HG02623 (cell line): ENCODE results near the gene WIPI1.
A peak's percentile ranks its signal among the peaks of the same experiment; 100 is the strongest.
"Not testable (repeated sequence)": the region's sequence is repeated elsewhere in the genome, so short reads cannot be mapped to it uniquely, and the experiment has no call there.

Experiments used
- ATAC-seq: cut with Tn5 transposase; IDR thresholded peaks from one replicate; pipeline ENCODE4 v1.9.1; 2021; ENCODE audit warnings: moderate library complexity; ENCODE audit not compliant: unreplicated experiment

WIPI1 gene, protein sequence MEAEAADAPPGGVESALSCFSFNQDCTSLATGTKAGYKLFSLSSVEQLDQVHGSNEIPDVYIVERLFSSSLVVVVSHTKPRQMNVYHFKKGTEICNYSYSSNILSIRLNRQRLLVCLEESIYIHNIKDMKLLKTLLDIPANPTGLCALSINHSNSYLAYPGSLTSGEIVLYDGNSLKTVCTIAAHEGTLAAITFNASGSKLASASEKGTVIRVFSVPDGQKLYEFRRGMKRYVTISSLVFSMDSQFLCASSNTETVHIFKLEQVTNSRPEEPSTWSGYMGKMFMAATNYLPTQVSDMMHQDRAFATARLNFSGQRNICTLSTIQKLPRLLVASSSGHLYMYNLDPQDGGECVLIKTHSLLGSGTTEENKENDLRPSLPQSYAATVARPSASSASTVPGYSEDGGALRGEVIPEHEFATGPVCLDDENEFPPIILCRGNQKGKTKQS

DNA sequence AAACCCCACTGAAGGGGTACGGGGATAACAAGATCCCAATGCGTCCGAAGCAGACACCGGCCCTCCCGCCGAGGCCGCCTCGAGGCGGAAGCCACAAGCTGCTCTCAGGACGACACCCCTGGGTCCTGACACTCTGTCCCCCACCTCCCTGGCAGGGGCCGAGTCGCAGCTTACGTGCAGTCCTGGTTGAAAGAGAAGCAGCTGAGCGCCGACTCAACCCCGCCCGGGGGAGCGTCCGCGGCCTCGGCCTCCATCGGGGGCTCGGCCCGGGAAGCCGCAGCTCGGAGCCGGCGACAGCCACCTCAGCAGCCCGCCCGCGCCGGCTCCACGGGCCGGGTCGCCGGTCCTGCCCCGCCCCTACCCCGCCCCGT, at the start of gene WIPI1:
TSS of gene WIPI1 (minus strand) at position 329 of the 371 bp plus-strand sequence. CDS start at position 254, 75 bp downstream.
- ATAC-seq = peak; percentile 21

DNA sequence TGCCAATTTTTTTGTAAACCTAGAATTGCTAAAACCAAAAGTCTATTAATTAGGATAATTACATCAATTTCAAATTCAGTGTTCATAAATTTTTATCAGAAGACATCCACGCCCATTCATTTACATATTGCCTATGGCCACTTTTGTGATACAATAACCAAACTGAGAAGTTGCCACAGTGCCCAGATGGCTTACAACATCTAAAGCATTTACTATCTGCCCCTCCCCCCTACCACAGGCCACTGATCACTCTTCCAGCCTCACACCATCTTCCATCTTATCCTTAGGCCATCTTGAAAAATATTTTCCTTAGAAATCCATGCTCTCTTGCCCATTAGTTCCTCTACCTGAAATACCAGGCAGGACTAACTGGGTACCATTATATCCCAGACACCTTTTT, 48.7 kb upstream of the WIPI1 start:
- ATAC-seq = no peak

DNA sequence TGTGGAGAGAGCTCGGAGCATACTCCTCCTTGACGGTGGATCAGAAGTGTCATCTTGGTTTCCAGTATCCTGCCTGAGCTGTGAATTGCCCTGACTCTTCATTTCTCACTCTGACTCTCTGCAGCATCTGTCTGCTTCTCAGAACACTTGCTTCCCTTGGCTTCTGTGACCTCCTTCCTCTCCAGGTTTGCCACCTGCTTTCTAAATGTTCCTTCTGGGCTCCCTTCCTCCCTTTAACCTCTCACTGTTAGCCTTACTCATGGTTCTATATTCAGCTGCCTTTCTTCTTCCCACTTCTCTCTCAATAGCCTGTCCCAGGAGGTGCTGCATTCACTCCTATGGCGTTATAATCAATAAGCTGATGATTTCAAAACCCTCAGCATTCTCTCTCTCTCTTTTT, 43.8 kb upstream of the WIPI1 start:
- no peak for ATAC-seq

DNA sequence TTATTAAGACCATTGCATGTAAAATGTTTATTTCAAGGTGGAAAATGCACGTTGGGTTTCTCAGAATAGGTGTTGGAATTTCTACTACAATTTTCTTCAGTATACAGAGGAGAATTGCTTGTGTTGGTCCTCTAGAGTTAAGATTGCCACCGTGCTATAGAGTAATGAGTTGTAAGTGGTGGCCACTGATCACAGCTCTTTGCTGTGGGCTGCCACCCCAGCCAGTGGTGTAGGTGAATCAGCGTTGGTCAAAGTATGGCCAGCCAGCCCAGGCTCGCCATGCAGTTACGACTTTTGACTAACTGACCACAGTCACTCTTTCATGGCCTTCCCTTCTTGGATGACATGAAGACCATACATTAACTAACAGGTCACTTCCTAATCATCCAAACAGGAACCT, 42.3 kb upstream of the WIPI1 start:
- ATAC-seq = no peak

DNA sequence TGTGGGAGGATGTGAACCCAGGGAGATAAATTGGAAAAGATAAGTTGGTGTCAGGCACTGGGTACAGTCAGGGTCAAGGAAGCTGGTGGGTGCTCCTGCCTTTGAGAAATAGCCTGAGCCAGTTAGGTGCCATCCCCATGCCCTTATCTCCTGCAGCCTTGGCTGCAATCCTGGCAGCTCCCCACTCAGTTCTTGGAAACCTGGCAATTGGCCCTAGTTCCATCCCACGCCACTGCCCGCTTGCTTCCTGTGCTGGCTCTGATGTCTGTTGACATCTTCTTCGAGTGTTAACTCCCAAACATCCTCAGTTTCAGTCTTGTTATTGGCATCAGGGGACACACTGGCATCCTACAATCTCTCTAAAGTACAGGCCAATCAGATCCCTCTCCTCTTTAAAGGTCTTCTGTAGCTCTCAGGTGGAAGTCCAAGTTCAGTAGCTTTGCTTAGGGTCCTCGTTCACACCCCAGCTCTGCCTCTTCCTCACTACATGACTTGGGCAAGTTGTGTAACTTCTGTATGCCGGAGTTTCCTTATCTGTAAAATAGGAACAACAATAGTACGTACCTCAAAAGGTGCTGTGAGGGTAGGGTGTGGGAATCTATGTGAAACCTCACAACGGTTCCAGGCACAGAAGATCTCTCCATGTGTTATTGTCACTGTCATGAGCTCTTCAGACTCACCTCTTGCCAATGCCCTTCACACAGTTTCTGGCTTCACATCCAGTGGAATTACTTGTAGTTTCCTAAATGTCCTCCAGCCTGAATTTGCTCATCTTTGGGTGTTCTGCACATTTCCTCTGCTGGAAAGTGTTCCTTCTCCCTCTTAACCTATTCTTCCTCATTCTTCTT, 41.4 kb upstream of the WIPI1 start:
- peak; percentile 24 for ATAC-seq

DNA sequence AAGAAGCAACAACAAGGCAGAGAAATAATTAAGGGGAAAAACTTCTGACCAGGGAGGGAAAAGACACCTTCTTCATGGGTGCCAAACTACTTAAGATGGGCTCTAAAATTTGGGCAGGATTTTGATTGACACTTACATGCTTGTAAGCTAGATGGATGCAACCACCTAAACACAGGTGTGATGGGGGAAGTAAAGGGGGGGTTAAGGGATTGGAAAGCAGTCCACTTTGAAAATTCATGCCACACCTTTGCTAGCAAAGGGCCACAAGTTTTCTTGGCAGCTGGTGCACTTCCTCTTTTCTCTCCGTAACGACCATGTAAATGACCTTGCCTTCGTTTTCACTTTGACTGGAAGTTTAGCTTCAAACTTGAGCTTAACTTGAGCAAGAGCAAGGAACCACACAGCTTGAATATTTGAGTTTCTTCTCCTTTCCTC, 40.6 kb upstream of the WIPI1 start:
- ATAC-seq = peak; percentile 90

DNA sequence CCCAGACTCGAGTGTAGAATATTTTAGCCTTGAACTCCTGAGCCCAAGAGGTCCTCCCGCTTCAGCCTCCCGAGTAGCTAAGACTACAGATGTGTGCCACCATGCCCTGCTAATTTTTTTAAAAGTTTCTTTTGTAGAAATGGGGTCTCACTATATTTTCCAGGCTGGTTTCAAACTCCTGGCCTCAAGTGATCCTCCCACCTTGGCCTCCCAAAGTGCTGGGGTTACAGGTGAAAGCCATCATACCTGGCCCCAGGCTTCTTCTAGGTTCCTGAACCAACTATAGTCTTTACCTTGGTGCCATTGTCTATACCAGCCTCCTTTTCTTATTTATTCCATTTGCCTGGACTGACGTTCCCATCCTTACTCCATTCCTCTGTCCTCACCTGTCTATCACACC, 37.8 kb upstream of the WIPI1 start:
- no peak for ATAC-seq

DNA sequence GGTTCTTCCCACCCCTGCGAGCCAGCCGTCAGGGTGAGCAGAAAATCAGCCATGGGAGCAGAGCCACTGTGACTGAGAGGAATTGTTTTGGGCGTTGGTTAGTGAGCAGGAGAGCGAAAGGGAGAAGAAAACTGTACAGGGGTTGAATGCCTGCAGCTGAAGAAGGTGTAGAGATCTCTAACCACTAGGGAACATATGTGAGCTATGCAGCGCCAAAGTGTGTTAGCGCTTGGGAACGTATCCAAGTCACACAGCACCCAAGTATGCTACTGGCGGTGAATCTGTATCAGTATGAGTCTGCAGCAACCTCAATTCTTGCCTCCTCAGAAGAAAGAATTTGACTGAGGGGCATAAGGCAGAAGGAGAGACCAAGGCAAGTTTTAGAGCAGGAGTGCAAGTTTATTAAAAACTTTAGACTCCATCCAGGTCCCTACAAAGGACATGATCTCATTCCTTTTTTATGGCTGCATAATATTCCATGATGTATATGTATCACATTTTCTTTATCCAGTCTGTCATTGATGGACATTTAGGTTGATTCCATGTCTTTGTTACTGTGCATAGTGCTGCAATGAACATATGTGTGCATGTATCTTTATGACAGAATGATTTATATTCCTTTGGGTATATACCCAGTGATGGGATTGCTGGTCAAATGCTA, 35.2 kb upstream of the WIPI1 start:
- ATAC-seq = not testable (repeated sequence)

DNA sequence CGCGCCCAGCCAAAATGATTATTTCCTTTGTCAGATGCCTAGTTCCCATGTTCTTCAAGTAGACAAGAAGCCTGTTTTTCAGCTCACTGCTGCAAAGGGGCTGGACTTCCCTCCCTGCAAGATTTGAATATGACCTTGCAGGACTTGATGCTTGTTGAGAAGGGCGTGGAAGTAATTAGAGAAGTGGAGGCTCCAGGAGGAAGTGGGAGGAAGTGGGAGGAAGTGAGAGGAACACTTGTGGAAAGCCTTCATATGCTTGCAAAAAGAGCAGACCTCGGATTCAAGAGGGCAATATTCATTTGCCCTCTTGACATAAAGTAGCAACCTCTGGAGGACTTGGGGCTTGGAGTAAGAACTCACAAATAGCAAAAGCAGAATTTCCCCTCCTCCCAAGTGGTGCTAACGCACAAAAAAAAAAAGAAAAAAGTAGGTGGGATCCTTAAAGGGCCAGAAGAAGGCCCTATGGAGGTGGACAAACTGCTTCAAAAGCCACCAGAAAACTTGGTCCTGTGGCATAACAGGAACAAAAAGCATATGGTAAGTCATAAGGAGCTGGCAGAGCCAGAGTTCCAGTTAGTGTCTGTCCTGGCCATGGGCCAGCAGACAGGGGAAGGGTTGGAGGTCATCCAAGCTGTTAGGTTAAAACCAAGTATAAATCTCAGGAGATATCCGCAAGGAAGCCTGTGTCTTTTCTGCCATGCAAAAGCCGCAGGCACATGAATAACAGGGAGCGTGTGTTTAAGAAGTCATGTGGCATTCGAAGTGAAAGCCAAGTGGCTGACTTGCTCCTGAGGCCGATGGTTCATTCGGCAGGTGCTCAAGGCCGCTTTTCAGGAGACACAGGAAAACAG, 34.3 kb upstream of the WIPI1 start:
- no peak for ATAC-seq

DNA sequence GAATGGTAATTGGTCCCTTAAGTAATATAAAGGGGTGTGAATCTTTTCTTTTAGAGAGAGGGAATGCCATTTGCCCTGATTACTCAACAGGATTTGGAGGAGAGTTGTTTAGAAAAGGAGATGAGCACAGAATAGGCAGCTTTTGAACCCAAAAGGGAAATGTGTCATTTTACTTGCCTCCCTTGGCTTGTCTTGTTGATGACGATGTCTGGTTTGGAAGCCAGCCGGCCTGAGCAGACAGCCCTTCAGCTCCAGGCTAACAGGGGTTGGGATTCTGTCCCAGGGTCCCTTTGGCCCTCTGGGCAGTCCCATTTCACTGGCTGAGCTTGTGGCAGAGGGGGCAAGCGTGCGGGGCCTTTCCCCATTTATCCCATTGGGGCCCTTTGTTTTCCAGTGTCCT, 32.6 kb upstream of the WIPI1 start:
- ATAC-seq = no peak

DNA sequence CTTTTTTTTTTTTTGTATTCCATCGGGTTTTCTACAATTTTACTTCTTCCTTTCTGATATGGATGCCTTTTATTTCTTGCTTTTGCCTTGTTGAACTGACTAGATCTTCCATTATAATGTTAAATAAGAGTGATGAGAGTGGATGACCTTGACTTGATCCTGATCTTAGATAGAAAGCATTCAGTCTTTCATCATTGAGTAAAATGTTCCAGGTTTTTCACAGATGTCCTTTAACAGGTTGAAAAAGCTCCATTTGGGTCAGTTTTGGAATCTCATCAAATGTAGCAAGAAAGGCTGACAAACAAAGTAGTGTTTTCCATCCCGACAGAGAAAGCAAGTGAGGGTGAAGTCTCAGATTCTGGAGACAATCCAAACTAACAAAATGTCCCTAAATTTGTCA, 27.2 kb upstream of the WIPI1 start:
- ATAC-seq = no peak

DNA sequence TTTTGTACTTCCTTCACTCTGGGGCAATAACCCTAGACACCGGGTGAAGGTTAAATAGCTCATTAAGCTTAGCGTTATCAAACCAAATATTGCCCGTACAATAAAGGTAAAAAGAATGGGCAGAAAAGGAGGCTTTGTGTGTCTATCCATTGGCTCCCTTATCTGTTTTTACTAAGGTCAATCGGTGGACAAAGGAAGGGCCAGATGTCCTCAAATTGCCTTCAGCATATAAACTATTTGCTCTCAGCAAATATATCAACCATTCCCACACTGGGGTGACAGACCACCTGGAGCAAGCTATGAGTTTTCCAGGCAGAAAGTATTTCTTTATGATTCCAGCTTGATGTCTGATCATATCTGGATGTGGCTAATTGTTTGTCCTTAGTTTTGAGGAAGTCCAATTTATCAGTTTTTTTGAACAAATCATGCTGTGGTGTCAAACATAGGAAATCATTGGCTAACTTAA, 25.3 kb upstream of the WIPI1 start:
- ATAC-seq = no peak

DNA sequence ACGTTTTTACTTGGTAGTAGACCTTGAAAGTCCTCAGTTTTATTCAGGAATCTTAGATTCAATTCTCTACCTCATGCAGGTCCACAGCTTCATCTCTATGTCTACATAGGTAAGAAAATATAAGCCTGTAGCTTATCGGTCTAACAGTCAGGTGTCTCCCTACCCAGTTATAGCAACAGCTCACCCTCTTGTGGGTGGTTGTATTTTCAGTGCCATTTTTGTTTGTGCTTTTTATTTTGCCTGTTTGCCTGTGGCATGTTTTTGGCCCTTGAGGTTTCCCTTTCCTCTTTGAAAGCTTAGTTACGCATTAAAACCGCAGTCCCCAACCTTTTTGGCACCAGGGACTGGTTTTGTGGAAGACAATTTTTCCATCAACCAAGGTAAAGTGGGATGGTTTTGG, 23.6 kb upstream of the WIPI1 start:
- no peak for ATAC-seq

DNA sequence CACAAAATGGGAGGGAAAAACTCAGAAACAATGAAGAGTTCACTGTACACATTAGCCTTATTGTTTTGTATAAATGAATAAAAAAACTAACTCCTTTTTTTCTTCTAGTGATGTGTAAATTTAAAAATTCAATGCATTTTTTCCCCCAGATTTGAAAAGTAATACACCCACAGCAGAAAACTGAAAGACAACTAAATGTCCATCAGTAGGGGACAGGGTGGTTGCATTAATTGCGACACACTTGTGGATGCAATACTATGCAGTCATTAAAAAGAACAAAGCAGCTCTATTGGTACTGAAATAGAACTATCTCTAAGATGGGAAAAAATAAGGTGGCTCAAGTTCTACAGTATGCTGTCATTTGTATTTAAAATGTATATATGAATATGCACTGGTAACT, 13.7 kb upstream of the WIPI1 start:
- ATAC-seq = no peak

DNA sequence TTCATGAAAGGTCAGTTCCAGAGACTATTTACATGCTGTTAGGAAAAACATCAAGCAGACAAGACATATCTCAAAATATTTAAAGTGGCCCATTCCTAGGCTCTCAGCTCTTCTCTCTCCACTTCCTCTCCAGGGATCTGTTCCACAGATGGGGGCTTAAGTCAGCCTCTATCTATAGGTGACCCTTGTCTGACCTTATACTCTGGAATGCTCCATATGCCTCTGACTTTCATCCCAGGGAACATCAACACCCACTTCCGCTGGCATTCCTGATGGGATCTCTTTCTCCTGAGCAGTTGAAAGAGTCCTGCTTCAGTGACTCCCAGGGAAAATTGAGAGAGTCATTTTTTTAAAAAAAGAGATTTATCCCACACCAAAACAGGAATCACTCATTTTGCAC, 11.5 kb upstream of the WIPI1 start:
- ATAC-seq = no peak

DNA sequence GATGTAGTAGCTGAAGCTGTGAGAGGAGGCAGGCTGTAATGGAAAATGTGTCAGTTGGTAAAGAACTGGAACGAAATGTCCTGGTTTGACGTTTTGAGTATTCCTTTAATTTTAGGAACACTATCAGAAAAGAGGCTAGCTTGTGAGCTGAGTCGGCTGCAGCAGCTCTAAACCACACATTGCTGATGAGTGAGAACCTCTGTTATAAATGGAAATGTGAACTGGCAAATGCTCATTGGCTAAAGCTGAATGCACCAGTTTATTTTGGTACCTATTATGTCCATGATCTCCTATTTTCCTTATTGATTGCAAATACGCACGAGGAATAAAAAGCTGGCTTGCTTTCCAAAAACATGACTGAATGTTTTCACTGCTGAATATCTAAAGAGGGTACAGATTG, 11.0 kb upstream of the WIPI1 start:
- no peak for ATAC-seq

DNA sequence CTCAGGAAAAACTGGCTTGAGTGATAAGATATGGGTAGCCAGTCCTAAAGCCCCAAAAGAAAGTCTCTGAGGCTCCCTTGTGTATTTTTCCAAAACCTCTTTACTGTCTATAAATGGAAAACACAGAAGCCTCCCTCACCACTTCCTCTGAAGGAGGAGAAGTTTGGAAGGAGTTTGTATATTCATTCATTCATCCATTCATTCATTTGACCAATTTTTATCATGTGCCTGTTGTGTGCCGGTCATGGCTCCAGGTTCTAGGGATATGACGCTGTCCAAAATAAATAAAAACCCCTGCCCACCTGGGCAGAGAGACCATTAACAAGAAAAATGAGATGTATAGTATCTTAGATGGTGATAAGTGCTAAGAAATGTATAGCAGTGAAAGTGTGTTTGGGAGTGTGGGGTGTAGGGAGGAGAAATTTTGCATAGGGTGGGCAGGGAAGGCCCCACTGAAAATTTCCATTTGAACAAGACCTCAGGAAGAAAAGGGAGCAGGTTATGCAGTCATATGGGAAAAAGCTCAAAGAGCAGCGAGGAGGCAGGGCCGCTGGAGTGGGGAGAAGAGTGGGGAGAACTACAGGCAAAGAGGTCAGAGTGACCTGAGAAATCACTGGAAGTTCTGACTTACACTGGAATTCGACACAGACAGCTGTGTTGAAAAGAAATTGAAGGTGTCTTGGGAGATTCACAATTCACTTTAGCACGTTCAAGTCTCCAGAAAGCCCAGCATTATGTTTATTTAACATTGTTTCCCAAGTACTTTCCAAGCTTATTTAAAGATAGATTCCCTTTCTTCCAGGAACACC, 6.1 kb upstream of the WIPI1 start:
- ATAC-seq = no peak

DNA sequence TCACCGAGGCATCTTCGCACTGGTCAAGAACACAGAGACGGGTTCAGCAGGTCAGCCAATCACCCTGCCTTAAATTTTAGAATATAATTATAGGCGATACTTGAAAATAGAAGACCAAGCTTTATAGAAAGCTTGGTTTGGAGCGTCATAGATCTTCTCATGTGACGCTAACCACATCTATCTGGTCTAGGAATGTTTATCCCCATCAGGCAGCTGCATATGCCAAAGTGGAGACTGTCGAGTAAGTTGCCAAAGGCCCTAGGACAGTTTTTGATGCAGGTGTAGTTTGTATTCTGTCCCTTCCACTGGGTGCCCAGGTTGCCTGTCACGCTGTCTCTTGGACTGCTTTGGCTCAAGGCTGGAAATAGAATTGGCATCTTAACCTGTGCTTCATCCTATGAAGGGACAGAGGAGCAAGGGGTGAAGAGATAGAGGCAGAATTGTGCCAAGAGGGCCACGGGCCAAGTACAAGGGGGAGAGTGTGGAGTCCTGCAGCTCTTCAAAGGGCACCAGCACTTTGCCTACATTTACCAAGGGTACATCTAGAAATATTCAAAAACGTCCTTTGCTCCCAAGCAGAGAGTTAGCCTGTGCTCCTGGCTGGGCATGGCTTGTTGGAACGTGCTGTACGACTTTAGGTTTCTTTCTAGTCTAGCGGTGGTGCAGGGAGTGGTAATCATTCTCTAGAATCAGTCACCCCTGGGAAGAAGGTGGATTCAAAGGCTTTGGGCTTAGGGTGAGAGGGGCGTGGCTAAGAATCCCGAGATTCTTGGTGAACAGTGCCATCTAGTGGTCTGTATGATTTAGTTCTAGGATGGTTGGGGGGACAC, 5.3 kb upstream of the WIPI1 start:
- no peak for ATAC-seq

DNA sequence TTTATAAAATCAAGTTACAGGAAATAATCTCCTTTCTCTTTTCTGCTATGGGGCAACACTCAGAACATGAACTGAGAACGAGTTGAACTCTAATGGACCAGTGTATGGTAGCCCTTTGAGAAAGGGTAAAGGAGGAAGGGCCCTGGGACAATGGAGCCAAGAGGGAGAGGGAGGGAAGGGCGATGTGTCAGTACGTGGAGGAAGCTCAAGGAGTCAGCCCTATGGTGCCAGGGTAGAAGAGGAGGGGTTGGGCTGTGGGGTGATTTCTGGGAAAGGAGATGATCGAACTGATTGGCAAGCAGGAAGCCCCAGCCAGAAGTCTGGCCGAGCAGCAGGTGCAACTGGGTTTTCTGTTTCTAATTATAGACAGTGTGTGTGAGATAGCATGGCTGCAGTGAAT, 4.3 kb upstream of the WIPI1 start:
- ATAC-seq = no peak
